ENCODE data around the gene LVRN.
A peak's percentile ranks its signal among the peaks of the same experiment; 100 is the strongest.

Gene LVRN

DNA sequence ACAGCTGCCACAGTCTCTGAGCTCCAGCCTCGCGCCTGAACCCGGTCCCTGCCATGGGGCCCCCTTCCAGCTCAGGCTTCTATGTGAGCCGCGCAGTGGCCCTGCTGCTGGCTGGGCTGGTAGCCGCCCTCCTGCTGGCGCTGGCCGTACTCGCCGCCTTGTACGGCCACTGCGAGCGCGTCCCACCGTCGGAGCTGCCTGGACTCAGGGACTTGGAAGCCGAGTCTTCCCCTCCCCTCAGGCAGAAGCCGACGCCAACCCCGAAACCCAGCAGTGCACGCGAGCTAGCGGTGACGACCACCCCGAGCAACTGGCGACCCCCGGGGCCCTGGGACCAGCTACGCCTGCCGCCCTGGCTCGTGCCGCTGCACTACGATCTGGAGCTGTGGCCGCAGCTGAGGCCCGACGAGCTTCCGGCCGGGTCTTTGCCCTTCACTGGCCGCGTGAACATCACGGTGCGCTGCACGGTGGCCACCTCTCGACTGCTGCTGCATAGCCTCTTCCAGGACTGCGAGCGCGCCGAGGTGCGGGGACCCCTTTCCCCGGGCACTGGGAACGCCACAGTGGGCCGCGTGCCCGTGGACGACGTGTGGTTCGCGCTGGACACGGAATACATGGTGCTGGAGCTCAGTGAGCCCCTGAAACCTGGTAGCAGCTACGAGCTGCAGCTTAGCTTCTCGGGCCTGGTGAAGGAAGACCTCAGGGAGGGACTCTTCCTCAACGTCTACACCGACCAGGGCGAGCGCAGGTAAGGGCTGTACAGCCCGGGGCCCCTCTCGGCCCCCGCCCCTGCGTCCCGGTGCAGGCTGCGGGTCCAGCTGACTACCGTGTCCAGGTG lies 509 bp downstream of the LVRN start:
- no peak for DNase-seq

DNA sequence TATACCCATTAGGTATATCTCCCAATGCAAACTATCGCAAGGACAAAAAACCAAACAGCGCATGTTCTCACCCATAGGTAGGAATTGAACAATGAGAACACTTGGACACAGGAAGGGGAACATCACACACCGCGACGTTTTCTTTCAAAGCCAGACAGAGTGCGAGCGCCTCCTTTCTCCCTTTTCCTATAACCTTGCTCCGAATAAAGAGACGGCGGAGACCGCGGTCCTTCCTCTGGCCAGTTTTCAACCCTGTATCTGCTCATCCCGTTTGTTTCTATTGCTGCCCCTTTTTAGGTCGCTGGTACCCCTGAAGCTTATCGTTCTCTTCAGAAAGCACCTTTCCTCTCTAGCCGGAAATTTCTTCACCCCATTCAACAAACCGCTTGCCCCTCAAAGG lies 1.3 kb downstream of the LVRN start:
- no peak for DNase-seq

DNA sequence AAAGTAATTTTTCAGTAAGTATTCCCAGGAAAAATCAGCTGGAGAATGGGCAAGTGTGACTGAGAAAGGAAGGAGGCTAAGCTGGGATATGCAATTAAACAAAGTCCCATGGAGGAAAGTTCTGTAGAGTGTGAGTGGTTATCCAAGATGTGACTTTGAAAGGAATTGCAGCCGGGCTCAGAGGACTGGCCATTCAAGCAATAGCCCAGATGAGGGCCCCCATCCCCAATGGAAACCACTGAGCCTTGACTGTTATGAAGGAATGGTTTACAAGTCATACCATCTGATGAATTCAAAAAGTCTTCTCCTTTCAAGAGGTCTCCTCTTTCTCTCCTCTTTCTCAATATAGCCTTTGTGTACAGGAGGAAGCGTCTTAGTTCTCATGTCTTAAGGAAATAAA lies 6.5 kb downstream of the LVRN start:
- DNase-seq, result no peak

DNA sequence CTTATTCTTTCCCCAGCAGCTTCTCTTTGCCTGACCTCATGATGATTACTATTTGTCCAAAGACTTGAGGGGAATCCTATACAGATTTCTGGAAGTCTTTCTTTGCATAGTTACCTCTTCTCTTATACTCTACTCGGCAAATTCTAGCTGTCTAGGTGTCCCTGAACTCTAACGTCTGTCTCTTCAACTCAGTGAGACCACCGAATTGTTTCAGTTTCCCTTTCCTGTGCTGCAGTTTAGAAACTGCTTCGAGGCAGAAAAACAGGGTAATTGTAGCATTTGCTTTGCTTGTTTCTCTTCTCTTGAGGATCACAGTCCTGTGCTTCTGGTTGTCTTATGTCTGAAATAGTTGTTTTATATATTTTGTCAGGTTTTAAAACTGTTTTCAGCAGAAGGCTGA lies 14.8 kb downstream of the LVRN start:
- DNase-seq, result no peak

DNA sequence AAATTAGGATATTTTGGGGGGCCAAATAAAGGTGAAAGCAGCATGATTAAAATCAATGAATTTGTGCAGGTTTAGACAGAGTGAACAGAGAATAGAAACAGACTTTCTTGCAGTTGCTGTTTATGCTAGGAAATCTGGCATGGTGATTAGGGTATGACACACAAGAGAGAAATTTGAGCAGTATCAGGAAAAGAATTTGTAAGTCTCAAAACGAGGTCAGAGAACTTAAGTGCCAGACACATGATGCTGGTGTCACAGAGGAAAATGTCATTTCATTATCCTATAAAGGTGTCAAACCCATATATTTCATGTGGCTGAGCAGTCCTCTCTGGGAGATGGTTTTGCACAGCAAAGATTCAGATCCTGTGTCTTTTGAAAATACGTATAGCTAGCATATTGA lies 15.7 kb downstream of the LVRN start:
- DNase-seq, result no peak

DNA sequence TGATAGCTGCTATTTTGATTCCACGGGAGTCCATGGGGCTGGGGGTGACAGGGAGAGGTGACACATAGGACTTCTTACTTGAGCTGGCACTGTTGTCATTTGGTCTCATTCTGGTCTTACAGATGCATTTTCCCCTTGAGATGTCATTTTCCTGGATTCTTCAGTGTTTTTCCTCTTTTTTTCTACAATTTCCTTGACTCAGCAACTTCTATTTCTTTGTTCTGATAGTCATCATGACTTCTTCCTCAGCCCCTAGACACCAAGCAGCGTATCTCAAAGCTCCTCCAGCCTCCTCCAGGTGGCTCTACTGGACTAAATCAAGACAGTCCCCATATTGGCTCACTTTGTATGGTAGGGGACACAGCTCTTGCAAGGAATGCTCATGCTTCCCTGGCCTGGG lies 16.5 kb downstream of the LVRN start:
- DNase-seq, result no peak

DNA sequence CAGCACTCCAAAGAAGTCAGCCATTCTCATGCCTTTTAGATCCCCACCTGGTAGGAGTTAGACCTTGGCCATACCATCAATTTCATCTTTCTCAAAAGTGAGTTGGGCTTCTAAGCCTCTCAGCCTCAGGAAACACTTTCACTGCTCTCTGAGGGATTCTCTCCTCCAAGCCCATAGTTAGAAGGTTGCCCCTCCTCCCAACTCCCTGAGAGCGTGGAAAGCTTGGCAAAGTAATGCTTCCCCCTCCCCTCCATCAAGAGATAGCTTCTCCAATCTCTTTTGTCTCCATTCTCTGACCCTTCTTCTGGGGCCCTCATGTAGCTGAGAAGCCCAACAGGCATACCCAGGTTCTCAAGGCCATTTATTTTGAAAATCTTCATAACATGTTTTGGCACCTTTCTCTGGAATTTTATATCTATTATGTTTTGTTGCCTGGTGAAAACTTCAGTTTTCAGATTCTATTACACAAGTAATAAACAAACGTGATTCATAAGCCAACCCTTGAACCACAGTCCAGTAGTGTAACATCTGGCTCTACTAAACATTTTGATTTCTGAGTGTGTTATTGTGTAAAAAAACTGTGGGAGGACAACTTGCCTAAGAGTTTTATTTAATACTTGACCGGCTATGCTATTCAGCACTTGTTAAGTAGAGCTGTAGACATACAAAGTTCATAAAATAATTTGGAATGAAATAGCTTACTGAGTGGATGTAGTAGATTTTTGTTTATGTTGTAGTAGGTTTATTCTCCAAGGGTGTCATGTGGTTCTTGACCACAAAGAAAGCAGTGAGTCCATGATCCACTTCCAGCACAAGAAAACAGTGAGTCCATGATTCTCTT lies 17.1 kb downstream of the LVRN start:
- no peak for DNase-seq

DNA sequence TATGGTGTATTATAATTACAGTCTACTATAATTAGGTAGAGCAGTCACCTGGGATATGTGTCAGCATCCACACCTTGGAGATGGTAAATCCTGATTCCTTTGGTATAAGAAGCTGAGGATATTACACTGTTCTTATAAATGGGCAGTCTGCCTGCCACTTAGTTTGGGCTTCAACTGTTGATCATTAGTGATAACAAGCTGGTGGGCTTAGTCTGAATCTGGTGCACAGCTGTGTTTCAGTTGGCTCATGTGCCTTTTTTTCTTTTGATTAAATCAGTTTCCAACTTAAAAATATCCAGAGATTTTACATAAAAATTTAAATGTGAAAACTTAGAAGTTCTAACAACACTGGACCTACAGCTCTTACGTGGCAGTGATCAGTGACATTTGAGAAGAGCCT lies 21.2 kb downstream of the LVRN start:
- DNase-seq, result no peak

DNA sequence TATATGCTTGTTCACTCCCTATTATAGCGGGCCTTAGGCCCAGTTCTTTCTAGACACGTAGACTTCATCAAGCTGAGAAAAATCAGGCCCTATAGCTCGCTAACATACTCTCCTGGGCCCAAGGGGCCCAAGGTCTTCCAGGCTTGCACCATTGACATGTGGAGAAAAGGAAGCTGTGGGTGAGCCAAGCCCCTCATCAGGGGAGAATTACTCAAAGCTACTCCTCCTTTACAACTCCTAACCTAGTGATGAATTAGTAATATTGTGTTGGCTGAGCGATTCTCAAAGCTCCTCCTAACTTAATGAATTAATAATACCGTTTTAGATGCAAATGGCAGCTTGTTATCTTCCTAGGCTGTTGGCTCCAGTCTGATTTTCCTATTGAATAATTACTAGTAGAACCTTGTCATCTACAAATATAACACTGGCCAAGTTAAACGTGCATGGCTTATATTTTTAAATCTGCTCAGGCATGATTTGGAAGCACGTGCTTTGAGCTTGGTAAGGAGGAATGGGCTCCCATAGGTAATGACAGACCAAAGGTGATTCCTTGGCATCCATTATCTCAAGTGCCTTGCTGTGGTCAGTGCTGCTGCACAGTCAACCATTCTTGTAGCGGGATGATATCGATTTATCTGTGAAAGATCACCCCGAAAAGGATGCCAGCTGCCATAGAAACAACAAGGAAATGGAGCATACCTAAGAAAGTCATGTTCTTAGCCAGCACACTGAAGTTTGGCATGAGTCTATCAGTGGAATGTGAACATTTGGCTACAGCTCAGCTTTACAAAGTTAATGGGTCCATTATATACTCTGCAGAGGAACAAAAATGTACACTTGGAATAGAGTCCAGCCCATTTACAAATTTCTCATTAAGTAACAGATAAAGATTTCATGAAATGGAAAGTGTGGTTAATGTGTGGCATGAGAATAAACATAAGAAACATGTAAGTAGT lies 23.8 kb downstream of the LVRN start:
- DNase-seq, result no peak

DNA sequence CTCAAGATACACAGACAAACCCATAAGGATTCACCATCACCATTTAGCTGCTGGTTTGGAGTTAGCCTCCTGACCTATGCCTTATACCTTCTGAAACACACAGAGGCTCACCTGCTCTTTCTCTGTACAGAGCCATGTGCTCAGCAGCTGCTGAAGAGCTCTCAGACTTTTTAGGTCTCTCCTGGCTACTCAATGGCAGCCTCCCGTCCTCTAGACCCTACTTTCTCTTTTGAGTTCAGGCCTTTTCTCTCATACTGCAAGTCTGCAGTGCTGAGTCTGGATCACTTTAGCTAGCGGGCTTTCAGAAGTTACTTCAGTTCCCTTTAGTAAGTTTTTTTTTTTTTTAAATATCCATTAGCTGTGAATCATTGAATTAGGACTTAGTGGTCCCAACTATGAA lies 25.7 kb downstream of the LVRN start:
- DNase-seq, result no peak

DNA sequence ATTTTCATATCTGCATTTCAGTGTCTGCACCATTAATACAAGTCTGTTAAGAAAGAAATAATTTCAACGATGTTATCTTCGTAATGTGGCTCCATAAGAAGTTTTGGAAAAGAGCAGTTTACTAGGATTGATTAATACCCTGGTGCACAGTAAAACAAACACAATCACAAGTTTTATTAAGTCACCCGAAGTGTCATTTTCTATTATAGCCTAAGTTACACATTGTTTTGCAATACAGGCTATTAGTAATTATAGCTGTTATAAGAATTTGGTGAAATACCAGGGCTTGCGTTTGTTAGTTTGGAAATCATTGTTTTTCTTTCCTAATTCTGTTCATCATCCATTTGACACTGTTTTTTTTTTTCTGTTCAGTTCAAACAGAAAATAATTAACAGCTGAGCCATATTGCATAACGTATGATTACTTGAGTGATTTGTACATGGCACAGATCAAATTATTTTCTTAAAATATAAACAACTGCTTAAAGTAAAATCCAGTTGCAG lies 30.6 kb downstream of the LVRN start:
- no peak for DNase-seq

DNA sequence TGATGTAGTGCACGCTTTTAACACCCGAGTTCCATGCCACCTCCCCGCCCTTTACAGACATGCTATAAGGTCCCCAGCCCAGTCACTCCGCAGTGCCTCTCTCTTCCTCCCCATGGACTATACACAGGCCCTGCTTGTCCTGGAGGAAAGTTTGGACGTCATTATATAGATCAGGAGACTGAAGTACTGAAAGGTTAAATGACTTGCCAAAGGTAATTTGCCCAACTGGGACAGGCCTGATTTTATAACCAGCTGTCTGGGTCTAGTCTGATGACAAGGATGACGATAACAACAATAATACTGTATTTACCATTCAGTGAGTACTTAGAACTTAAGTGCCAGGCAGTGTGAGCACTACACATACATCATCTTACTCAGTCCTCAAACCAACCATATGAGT lies 33.1 kb downstream of the LVRN start:
- no peak for DNase-seq

DNA sequence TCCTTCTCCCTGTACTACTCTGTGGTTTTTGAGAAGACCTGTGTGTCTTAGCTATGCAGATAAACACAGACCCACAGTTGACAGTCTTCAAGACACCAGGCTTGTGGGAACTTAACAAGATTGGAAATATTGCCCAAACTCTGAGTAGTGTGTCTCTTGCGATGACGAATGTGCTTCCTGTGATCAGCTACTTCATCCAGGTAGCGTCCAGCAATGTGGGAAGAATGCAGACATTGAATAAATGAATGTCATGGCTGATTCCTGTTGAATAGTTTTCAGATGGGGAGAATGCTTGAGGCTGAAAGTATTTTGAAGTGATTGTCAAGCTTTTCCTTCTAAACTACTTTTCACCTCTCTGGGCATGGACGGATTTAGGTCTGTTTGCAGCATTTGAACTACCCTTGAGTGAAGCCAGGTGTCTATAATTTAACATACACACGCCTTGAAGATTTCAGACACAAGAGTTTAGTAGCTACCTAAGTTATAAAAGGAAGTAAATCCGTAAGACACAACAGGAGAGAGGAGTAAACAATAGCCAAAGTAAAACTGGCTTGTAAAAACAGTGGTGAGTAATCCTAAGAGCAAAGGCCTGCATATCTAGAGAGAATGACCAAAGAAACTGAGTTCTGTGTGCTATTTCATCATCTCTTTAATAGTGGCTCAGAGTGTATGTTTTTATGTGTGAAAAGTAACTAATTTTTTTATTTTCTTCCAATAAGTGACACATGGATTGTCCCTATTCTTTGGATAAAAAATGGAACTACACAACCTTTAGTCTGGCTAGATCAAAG lies 40.0 kb downstream of the LVRN start:
- no peak for DNase-seq

DNA sequence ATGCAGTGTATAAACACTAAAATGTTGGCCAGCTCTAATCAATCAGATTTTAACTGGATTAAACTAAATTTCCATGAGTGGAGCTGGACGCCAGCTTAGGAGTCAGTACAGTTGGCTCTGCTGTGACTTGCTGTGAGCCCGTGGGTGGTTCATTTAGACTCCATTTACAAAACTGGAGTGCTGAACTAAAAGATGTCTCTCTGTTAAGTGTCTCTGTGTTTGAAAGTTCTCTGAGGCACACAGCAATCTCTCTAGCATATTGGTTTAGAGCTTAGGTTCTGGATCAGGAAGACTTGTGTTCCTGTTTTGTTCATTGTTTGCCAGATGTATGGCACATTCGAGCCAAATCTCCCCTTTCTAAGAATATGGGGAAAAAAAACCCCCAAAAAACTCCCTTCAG lies 42.0 kb downstream of the LVRN start:
- no peak for DNase-seq

DNA sequence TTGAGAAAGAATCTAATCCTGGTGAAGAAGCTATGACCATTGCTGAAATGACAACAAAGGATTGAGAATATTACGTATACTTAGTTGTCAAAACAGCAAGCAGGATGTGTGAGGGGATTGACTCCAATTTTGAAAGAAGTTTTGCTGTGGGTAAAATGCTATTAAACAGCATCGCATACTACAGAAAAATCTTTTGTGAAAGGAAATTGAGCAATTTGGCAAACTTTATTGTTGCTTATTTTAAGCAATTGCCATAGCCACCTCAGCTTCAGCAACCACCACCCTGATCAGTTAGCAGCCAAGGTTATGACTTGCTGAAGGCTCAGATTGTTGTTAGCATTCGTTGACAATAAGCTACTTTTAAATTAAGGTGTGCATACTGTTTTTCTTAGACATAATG lies 47.5 kb downstream of the LVRN start:
- DNase-seq, result no peak

DNA sequence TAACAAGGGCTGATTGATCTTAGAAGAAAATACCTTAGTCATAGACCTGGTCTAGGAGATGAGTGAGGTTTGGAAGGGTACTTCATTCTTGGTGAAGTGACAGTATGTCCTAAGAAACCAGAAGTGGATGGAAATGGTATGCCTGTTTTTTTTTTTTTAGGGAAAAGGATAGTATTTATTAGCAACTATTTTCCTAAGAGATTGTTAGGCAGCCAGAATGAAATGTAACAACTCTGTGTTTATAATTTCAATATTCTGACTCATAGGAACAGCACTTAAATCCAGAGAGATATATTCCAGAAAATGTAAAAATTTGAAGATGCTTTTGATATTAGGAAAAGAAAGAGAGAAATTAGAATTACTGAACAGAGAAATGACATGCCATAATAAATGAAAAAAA lies 48.8 kb downstream of the LVRN start:
- DNase-seq, result no peak

DNA sequence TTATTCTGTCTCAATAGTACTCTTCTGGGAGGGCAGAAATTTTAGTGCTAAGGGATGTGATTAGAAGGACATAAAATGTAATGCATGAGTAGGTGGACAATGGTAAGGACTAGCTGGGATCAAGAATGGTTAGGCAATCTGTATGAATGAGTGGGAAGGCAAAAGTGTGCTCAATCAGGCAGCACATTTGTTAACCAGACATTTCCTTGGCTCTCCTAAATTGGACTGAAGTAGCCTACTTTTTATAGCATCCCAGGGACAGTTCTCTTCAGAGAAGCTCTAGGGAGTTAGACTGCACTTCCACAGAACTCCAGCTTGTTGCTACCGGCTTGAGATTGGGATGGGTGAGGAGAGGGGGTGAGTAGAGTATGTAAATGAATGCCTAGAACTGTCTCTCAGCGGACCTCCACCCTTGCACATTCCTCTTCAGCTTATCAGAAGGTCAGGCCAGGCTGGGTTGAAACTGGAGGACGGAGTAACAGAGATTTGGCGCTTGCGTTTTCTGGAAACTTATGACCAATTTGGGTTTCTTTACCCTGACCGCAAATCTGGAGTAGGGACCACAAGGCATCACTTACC lies 51.0 kb downstream of the LVRN start:
- no peak for DNase-seq

DNA sequence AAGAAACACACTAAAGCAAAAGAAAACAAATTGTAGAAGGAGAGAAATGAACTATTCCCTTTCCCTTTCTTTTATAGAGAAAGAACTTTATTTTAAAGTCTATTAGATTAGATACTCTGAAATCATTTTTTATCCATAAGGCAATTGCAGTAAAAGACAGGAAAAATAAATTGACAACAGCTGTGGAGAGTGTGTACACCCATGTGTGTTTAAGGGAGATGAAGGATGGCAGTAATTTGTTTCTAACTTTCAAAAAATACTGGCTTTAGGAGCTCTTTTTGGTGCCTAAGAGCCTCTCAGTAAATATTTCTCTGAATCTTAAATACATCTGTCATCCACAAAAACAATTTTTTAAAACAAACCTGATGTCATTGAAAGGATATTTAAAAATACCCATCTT lies 51.7 kb downstream of the LVRN start:
- DNase-seq, result no peak

DNA sequence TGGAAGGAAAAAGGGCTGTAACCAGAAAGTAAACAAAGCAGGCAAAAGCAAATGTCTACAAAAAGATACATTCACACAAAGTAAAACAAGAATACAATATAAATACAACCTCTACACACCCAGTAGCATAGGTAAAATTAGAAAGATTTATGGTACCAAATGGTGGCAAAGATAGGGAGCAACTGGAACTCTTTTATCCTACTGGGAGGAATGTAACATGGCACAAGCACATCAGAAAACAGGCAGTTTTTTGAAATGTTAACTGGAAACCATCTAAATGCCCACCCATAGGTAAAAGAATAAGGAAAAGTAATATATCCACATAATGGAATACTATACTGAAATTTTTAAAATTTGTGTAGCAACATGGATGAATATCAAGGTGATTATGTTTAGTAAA lies 61.3 kb downstream of the LVRN start:
- no peak for DNase-seq

DNA sequence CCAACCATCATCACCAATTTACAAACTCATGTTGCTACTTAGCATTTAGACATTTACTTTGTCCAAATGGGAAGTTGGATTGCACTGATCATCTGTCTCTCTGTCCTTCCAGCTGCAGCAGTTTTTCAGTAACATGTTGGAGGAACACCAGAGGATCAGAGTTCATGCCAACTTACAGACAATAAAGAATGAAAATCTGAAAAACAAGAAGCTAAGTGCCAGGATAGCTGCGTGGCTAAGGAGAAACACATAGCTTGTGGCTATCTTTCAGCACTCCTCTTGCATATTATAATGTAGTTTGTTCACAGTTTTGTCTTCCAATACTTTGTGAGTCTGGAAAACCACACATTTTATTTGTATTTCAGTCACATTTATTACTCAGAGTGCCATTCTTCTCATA lies 63.6 kb downstream of the LVRN start:
- DNase-seq, result peak; percentile 23

DNA sequence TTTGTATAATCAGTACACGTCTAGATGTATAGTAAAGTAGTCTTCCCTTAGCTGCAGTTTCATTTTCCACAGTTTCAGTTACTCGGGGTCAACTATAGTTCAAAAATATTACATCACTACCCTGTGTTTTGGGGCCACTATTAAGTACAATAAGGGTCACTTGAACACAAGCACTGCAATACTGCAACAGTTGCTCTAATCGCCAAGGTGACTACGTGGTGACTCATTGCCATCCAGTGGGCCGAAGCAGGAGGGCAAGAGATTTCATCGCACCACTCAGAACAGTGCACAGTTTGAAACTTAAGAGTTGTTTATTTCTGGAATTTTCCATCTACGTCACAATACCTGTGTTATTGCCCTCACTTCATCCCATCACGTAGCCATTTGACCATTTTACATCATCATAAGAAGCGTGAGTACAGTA lies 69.8 kb downstream of the LVRN start, which contains the start of gene ARL14EPL:
Gene ARL14EPL (plus strand): TSS at position 379 of the 424 bp plus-strand sequence. CDS start 18,994 bp downstream, outside the sequence.
- peak; percentile 15 for DNase-seq

DNA sequence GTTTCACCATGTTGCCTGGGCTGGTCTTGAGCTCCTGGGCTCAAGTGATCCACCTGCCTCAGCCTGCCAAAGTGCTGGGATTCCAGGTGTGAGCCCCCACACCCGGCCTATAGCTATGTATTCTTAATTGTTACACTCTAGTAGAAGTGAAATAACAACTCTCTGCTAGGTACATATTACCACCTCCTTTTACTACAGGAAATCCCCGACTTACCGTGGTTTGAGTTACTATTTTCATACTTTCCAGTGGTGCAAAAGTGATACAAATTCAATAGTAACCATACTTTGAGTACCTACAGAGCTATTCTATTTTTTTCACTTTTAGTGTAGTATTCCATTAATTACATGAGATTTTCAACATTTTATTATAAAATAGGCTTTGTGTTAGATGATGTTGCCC lies 70.7 kb downstream of the LVRN start:
- no peak for DNase-seq

Data from midbrain (tissue), 1 donor.